Measurements from ENCODE around the gene RBM44. TPM values are rescaled to one million over a fixed set of nuclear protein-coding genes. Genes with fewer than 3 reads are reported as not detected.
"Not testable (repeated sequence)": the region's sequence is repeated elsewhere in the genome, so short reads cannot be mapped to it uniquely, and the experiment has no call there.

Gene RBM44
- total RNA-seq: 1 to 10 TPM; 1.4 to 2.5 (median 2.0) TPM

GRCh38 chr2:237798236-237799059 lies at the start of gene RBM44:
RBM44 (plus strand) TSS chr2:237798779; CDS start chr2:237813610, 14,831 bp downstream.
- intact Hi-C loops (cut with DNase I; ENCODE audit: low total_unique reads): no loop called here
- H3K27me3 ChIP-seq: no peaks in the 10 kb centered on the region
- no peak within 1 kb of the TSS for H3K4me3 ChIP-seq
- H3K4me1 ChIP-seq: no peaks in the 10 kb centered on the region
- H3K36me3 ChIP-seq: no peaks in the 10 kb centered on the region
- DNase-seq (ENCODE audit: low spot score in 2 of 2): no peak
- no peak within 1 kb of the TSS for H3K27ac ChIP-seq
- TF ChIP-seq POLR2AphosphoS5 (IDR thresholded peaks at IDR 0.05): no peak
- no peak for TF ChIP-seq POLR2A (IDR thresholded peaks at IDR 0.05)
- TF ChIP-seq CTCF (IDR thresholded peaks at IDR 0.05): no peak
- H3K9me3 ChIP-seq: peaks cover 0 to 9% of the 10 kb centered on the region in 2 donors

GRCh38 chr2:237749002-237749401 lies 49.6 kb upstream of the RBM44 start:
- intact Hi-C loops (cut with DNase I; ENCODE audit: low total_unique reads): loop anchor here (5.0 to 10.0 kb wide), 3 partner anchors 74 to 237 kb away; no protein-coding TSS in a partner anchor
- DNase-seq (ENCODE audit: low spot score in 2 of 2): no peak
- H3K4me3 ChIP-seq: no peak overlapping the region
- TF ChIP-seq POLR2A (IDR thresholded peaks at IDR 0.05) (no peak), POLR2AphosphoS5 (IDR thresholded peaks at IDR 0.05) (no peak), CTCF (IDR thresholded peaks at IDR 0.05) (no peak)
- H3K9me3 ChIP-seq: no peaks in the 10 kb centered on the region
- H3K4me1 ChIP-seq: no peaks in the 10 kb centered on the region
- no peaks in the 10 kb centered on the region for H3K36me3 ChIP-seq
- no peak overlapping the region for H3K27ac ChIP-seq
- no peaks in the 10 kb centered on the region for H3K27me3 ChIP-seq

GRCh38 chr2:237749961-237750360 lies 48.6 kb upstream of the RBM44 start:
- no peaks in the 10 kb centered on the region for H3K4me1 ChIP-seq
- H3K9me3 ChIP-seq: no peaks in the 10 kb centered on the region
- intact Hi-C loops (cut with DNase I; ENCODE audit: low total_unique reads): loop anchor here (5.0 to 10.0 kb wide), 3 partner anchors 75 to 238 kb away; no protein-coding TSS in a partner anchor
- no peak overlapping the region for H3K27ac ChIP-seq
- no peaks in the 10 kb centered on the region for H3K27me3 ChIP-seq
- TF ChIP-seq POLR2A (IDR thresholded peaks at IDR 0.05): no peak
- DNase-seq (ENCODE audit: low spot score in 2 of 2): no peak
- no peaks in the 10 kb centered on the region for H3K36me3 ChIP-seq
- H3K4me3 ChIP-seq: no peak overlapping the region

GRCh38 chr2:237750441-237750840 lies 48.1 kb upstream of the RBM44 start:
- intact Hi-C loops (cut with DNase I; ENCODE audit: low total_unique reads): not testable (repeated sequence)

GRCh38 chr2:237752761-237753165 lies 45.8 kb upstream of the RBM44 start:
- Histone ChIP-seq H3K27me3 (no peaks in the 10 kb centered on the region), H3K27ac (no peak overlapping the region), H3K4me3 (no peak overlapping the region), H3K9me3 (no peaks in the 10 kb centered on the region), H3K4me1 (no peaks in the 10 kb centered on the region), H3K36me3 (no peaks in the 10 kb centered on the region)
- intact Hi-C loops (cut with DNase I; ENCODE audit: low total_unique reads): no loop called here
- TF ChIP-seq POLR2A (IDR thresholded peaks at IDR 0.05) (no peak), POLR2AphosphoS5 (IDR thresholded peaks at IDR 0.05) (no peak), CTCF (IDR thresholded peaks at IDR 0.05) (no peak)
- DNase-seq (ENCODE audit: low spot score in 2 of 2): no peak

More at GRCh38 chr2:237750441-237750840, 48.1 kb upstream of the RBM44 start:
- H3K4me3 ChIP-seq; H3K36me3 ChIP-seq; H3K27me3 ChIP-seq; H3K27ac ChIP-seq; DNase-seq (ENCODE audit: low spot score in 2 of 2); H3K9me3 ChIP-seq; H3K4me1 ChIP-seq: not testable (repeated sequence)

GRCh38 chr2:237754182-237754581 lies 44.4 kb upstream of the RBM44 start:
- DNase-seq (ENCODE audit: low spot score in 2 of 2): no peak
- H3K27me3 ChIP-seq: no peaks in the 10 kb centered on the region
- TF ChIP-seq POLR2A (IDR thresholded peaks at IDR 0.05) (no peak), CTCF (IDR thresholded peaks at IDR 0.05) (no peak), POLR2AphosphoS5 (IDR thresholded peaks at IDR 0.05) (no peak)
- H3K9me3 ChIP-seq: no peaks in the 10 kb centered on the region
- intact Hi-C loops (cut with DNase I; ENCODE audit: low total_unique reads): no loop called here
- H3K36me3 ChIP-seq: no peaks in the 10 kb centered on the region
- no peak overlapping the region for H3K4me3 ChIP-seq
- H3K4me1 ChIP-seq: no peaks in the 10 kb centered on the region
- no peak overlapping the region for H3K27ac ChIP-seq

All from breast epithelium (tissue), 4 donors.